Transverse colon (tissue), 3 donors: ENCODE results near the gene ELANE.
"Not testable (repeated sequence)": the region's sequence is repeated elsewhere in the genome, so short reads cannot be mapped to it uniquely, and the experiment has no call there.

Experiments used
- CTCF ChIP-seq, 5 experiments: fragments of 200-600 bp in 3 of 5; fragments of 450-650 bp in 2 of 5; sonication (generic) in 3 of 5; IDR thresholded peaks; 1 replicate in 2 of 5; 2 replicates in 3 of 5; pipeline ENCODE4 v1.5.1; 2016 to 2017; ENCODE audit warnings: antibody characterized with exemption in 5 of 5, inconsistent platforms in 3 of 5, mild to moderate bottlenecking in 2 of 5, moderate library complexity in 1 of 5
- POLR2A ChIP-seq: fragments of 450-650 bp; IDR thresholded peaks from one replicate; pipeline ENCODE4 v1.6.1; 2016; ENCODE audit warnings: antibody characterized with exemption, mild to moderate bottlenecking, moderate library complexity

GRCh38 chr19:878751-879561 is 26.9 kb downstream of the ELANE start:
- TF ChIP-seq CTCF (IDR thresholded peaks at IDR 0.05); POLR2A: not testable (repeated sequence)
